ENCODE results near the gene OR2H1. TPM values are rescaled to one million over a fixed set of nuclear protein-coding genes. Genes with fewer than 3 reads are reported as not detected.

The OR2H1 gene
- total RNA-seq, 2 donors from 2014 or later, result not detected

- H3K27ac ChIP-seq (ENCODE audit: low read depth, low read length), result no peak overlapping the region
- Mint-ChIP-seq H3K27ac (no peak overlapping the region), H3K4me1 (no peaks in the 10 kb centered on the region), H3K4me3 (no peak overlapping the region), H3K27me3 (ENCODE audit: insufficient read depth) (no peaks in the 10 kb centered on the region), H3K9me3 (no peaks in the 10 kb centered on the region), H3K36me3 (ENCODE audit: low read depth) (no peaks in the 10 kb centered on the region)
- no peaks in the 10 kb centered on the region for H3K36me3 ChIP-seq (ENCODE audit: control insufficient read depth, insufficient read depth, low read length)
- no peaks in the 10 kb centered on the region for H3K9me3 ChIP-seq (ENCODE audit: control insufficient read depth, low read length)
- H3K4me1 ChIP-seq (ENCODE audit: control insufficient read depth, insufficient read depth, low read length), result no peaks in the 10 kb centered on the region
- no peak overlapping the region for H3K9ac ChIP-seq (ENCODE audit: extremely low read depth, low read length, poor library complexity, severe bottlenecking)
- WGBS, 2 experiments (ENCODE audit: insufficient coverage in 1 of 2, insufficient read length in 1 of 2), result 90 to 100% methylated on average over 1 to 3 of the region's 3 CpGs
- peak; percentile 26 for DNase-seq
- H3K4me3 ChIP-seq (ENCODE audit: low read length), result no peak overlapping the region
- H3K27me3 ChIP-seq (ENCODE audit: control insufficient read depth, insufficient read depth, low read length, poor library complexity, severe bottlenecking), result no peaks in the 10 kb centered on the region
- TF ChIP-seq CTCF (conservative IDR thresholded peaks at IDR 0.05), result no peak
Observed at GRCh38 chr6:29502181-29502580, 45.2 kb downstream of the OR2H1 start.

GRCh38 chr6:29502597-29502996 is 45.6 kb downstream of the OR2H1 start:
- Mint-ChIP-seq H3K4me3 (no peak overlapping the region), H3K36me3 (ENCODE audit: low read depth) (no peaks in the 10 kb centered on the region), H3K27me3 (ENCODE audit: insufficient read depth) (no peaks in the 10 kb centered on the region), H3K27ac (no peak overlapping the region), H3K9me3 (no peaks in the 10 kb centered on the region), H3K4me1 (no peaks in the 10 kb centered on the region)
- 93 to 95% methylated on average over 3 to 5 of the region's 5 CpGs for WGBS, 2 experiments (ENCODE audit: insufficient coverage in 1 of 2, insufficient read length in 1 of 2)
- no peak overlapping the region for H3K4me3 ChIP-seq (ENCODE audit: low read length)
- TF ChIP-seq CTCF (conservative IDR thresholded peaks at IDR 0.05), result no peak
- no peaks in the 10 kb centered on the region for H3K36me3 ChIP-seq (ENCODE audit: control insufficient read depth, insufficient read depth, low read length)
- H3K9ac ChIP-seq (ENCODE audit: extremely low read depth, low read length, poor library complexity, severe bottlenecking), result no peak overlapping the region
- H3K9me3 ChIP-seq (ENCODE audit: control insufficient read depth, low read length), result no peaks in the 10 kb centered on the region
- H3K4me1 ChIP-seq (ENCODE audit: control insufficient read depth, insufficient read depth, low read length), result no peaks in the 10 kb centered on the region
- H3K27me3 ChIP-seq (ENCODE audit: control insufficient read depth, insufficient read depth, low read length, poor library complexity, severe bottlenecking), result no peaks in the 10 kb centered on the region
- peak; percentile 30 for DNase-seq
- H3K27ac ChIP-seq (ENCODE audit: low read depth, low read length), result no peak overlapping the region

GRCh38 chr6:29504961-29505360 is 48.0 kb downstream of the OR2H1 start:
- no peaks in the 10 kb centered on the region for H3K9me3 ChIP-seq (ENCODE audit: control insufficient read depth, low read length)
- H3K36me3 Mint-ChIP-seq (ENCODE audit: low read depth), result no peaks in the 10 kb centered on the region
- no peaks in the 10 kb centered on the region for H3K36me3 ChIP-seq (ENCODE audit: control insufficient read depth, insufficient read depth, low read length)
- no peak overlapping the region for H3K4me3 ChIP-seq (ENCODE audit: low read length)
- H3K27me3 Mint-ChIP-seq (ENCODE audit: insufficient read depth), result no peaks in the 10 kb centered on the region
- no peaks in the 10 kb centered on the region for H3K4me1 Mint-ChIP-seq
- no peak overlapping the region for H3K9ac ChIP-seq (ENCODE audit: extremely low read depth, low read length, poor library complexity, severe bottlenecking)
- no peak for TF ChIP-seq CTCF (conservative IDR thresholded peaks at IDR 0.05)
- H3K4me1 ChIP-seq (ENCODE audit: control insufficient read depth, insufficient read depth, low read length), result no peaks in the 10 kb centered on the region
- no peaks in the 10 kb centered on the region for H3K27me3 ChIP-seq (ENCODE audit: control insufficient read depth, insufficient read depth, low read length, poor library complexity, severe bottlenecking)
- no peaks in the 10 kb centered on the region for H3K9me3 Mint-ChIP-seq
- no peak overlapping the region for H3K4me3 Mint-ChIP-seq
- H3K27ac Mint-ChIP-seq, result no peak overlapping the region
- WGBS, 2 experiments (ENCODE audit: insufficient coverage in 1 of 2, insufficient read length in 1 of 2), result 93 to 100% methylated on average over 2 of the region's 2 CpGs
- DNase-seq, result peak; percentile 22
- H3K27ac ChIP-seq (ENCODE audit: low read depth, low read length), result no peak overlapping the region
